HEK293 (cell line): ENCODE measurements around the gene CACNA1D.

Experiments used
- CTCF ChIA-PET: fragments of 350-600 bp; formaldehyde crosslinking; extraction: SDS; loops from one replicate; lab custom pipeline; 2021; ENCODE audit warnings: antibody characterized with exemption; lab: Yijun Ruan, JAX
- POLR2A ChIA-PET: fragments of 300-600 bp; formaldehyde crosslinking; extraction: SDS; loops from one replicate; lab custom pipeline; 2020; ENCODE audit warnings: antibody characterized with exemption, inconsistent platforms; lab: Yijun Ruan, JAX
- H3K27ac ChIP-seq: fragments of 200-500 bp; sonication (Bioruptor generic); 2 replicates; pipeline ENCODE4 v1.5.1; 2014; ENCODE audit warnings: low read depth, low read length, control low read depth, inconsistent platforms; ENCODE audit errors: extremely low read depth
- H3K36me3 ChIP-seq, 2 experiments: fragments of 200-500 bp in 1 of 2; sonication (Bioruptor generic) in 1 of 2; 1 replicate in 1 of 2; 2 replicates in 1 of 2; pipeline ENCODE4 v1.5.1; 2014 to 2017; ENCODE audit warnings: inconsistent platforms in 2 of 2, low read length in 2 of 2; ENCODE audit not compliant: control insufficient read depth in 2 of 2, insufficient read depth in 1 of 2
- H3K4me1 ChIP-seq: fragments of 200-500 bp; sonication (Bioruptor generic); 2 replicates; pipeline ENCODE4 v1.5.1; 2014; ENCODE audit warnings: mild to moderate bottlenecking, low read length, inconsistent platforms; ENCODE audit not compliant: control insufficient read depth, insufficient read depth
- H3K4me3 ChIP-seq: 2 replicates; pipeline ENCODE4 v1.5.1; 2011; ENCODE audit warnings: low read depth, mild to moderate bottlenecking, control low read depth, low read length, moderate library complexity
- H3K9me3 ChIP-seq: fragments of 200-500 bp; sonication (Bioruptor generic); 2 replicates; pipeline ENCODE4 v1.5.1; 2014; ENCODE audit warnings: low read depth, low read length, inconsistent platforms; ENCODE audit not compliant: control insufficient read depth, insufficient read depth
- HOXA7 ChIP-seq: sonication (generic); formaldehyde crosslinking; IDR thresholded peaks from 2 replicates; pipeline ENCODE4 v1.8.1; 2022; ENCODE audit warnings: missing genetic modification reagents, borderline replicate concordance
- HOXC10 ChIP-seq: sonication (generic); formaldehyde crosslinking; IDR thresholded peaks from 2 replicates; pipeline ENCODE4 v1.8.1; 2023; ENCODE audit warnings: mild to moderate bottlenecking, missing genetic modification reagents
- HOXD13 ChIP-seq: sonication (generic); formaldehyde crosslinking; IDR thresholded peaks from 2 replicates; pipeline ENCODE4 v1.8.0; 2022; ENCODE audit warnings: missing genetic modification reagents, borderline replicate concordance
- SETDB1 ChIP-seq: IDR thresholded peaks from one replicate; pipeline ENCODE4 v1.6.1; 2017; ENCODE audit warnings: mild to moderate bottlenecking, low read length, moderate library complexity, mixed read lengths; ENCODE audit not compliant: insufficient read length
- SP2 ChIP-seq: fragments of 450-650 bp; formaldehyde crosslinking; IDR thresholded peaks from 2 replicates; pipeline ENCODE4 v1.5.1; 2016; ENCODE audit warnings: missing biosample characterization, missing genetic modification characterization
- TCF7L2 ChIP-seq: IDR thresholded peaks from 2 replicates; pipeline ENCODE4 v1.6.1; 2011; ENCODE audit warnings: low read depth, mild to moderate bottlenecking, inconsistent platforms, low read length, moderate library complexity, borderline replicate concordance
- ZBTB17 ChIP-seq: fragments of 450-650 bp; formaldehyde crosslinking; IDR thresholded peaks from 2 replicates; pipeline ENCODE4 v1.5.1; 2016; ENCODE audit warnings: missing biosample characterization, missing genetic modification characterization
- ZFHX2 ChIP-seq: fragments of 450-650 bp; formaldehyde crosslinking; conservative IDR thresholded peaks from 2 replicates; pipeline ENCODE4 v1.5.1; 2016; ENCODE audit warnings: missing biosample characterization, missing genetic modification characterization
- ZFP69B ChIP-seq: fragments of 450-650 bp; formaldehyde crosslinking; IDR thresholded peaks from 2 replicates; pipeline ENCODE4 v1.5.1; 2016; ENCODE audit warnings: missing biosample characterization, missing genetic modification characterization
- ZIC2 ChIP-seq: fragments of 450-650 bp; formaldehyde crosslinking; IDR thresholded peaks from 2 replicates; pipeline ENCODE4 v1.5.1; 2016; ENCODE audit warnings: missing biosample characterization, missing genetic modification characterization
- ZNF112 ChIP-seq: fragments of 450-650 bp; formaldehyde crosslinking; IDR thresholded peaks from 2 replicates; pipeline ENCODE4 v1.5.0; 2017; ENCODE audit warnings: missing biosample characterization, missing genetic modification characterization
- ZNF174 ChIP-seq: fragments of 450-650 bp; formaldehyde crosslinking; IDR thresholded peaks from 2 replicates; pipeline ENCODE4 v1.5.0; 2017; ENCODE audit warnings: missing biosample characterization, mild to moderate bottlenecking, missing genetic modification characterization
- ZNF202 ChIP-seq: fragments of 450-650 bp; formaldehyde crosslinking; IDR thresholded peaks from 2 replicates; pipeline ENCODE4 v1.5.1; 2016; ENCODE audit warnings: missing biosample characterization, missing genetic modification characterization, borderline replicate concordance
- ZNF266 ChIP-seq: fragments of 450-650 bp; formaldehyde crosslinking; IDR thresholded peaks from 2 replicates; pipeline ENCODE4 v1.5.1; 2016; ENCODE audit warnings: missing biosample characterization, missing genetic modification characterization, low read depth
- ZNF335 ChIP-seq: fragments of 450-650 bp; formaldehyde crosslinking; conservative IDR thresholded peaks from 2 replicates; pipeline ENCODE4 v1.5.1; 2016; ENCODE audit warnings: missing biosample characterization, missing genetic modification characterization
- ZNF341 ChIP-seq: fragments of 450-650 bp; formaldehyde crosslinking; IDR thresholded peaks from 2 replicates; pipeline ENCODE4; 2016; ENCODE audit warnings: low read depth, missing biosample characterization, missing genetic modification characterization
- ZNF350 ChIP-seq: fragments of 450-650 bp; formaldehyde crosslinking; IDR thresholded peaks from 2 replicates; pipeline ENCODE4 v1.5.0; 2017; ENCODE audit warnings: missing biosample characterization, mild to moderate bottlenecking, missing genetic modification characterization
- ZNF394 ChIP-seq: fragments of 450-650 bp; formaldehyde crosslinking; IDR thresholded peaks from 2 replicates; pipeline ENCODE4 v1.5.1; 2016; ENCODE audit warnings: missing biosample characterization, missing genetic modification characterization, mild to moderate bottlenecking, moderate library complexity, borderline replicate concordance
- ZNF404 ChIP-seq: fragments of 450-650 bp; formaldehyde crosslinking; IDR thresholded peaks from 2 replicates; pipeline ENCODE4 v1.5.1; 2017; ENCODE audit warnings: missing biosample characterization, missing genetic modification characterization
- ZNF423 ChIP-seq: fragments of 450-650 bp; formaldehyde crosslinking; IDR thresholded peaks from 2 replicates; pipeline ENCODE4 v1.5.1; 2016; ENCODE audit warnings: missing biosample characterization, missing genetic modification characterization
- ZNF548 ChIP-seq: fragments of 450-650 bp; formaldehyde crosslinking; IDR thresholded peaks from 2 replicates; pipeline ENCODE4 v1.5.1; 2016; ENCODE audit warnings: missing biosample characterization, missing genetic modification characterization
- ZNF561 ChIP-seq: fragments of 450-650 bp; IDR thresholded peaks from 2 replicates; pipeline ENCODE4 v1.5.1; 2018; ENCODE audit warnings: missing biosample characterization, missing genetic modification characterization, borderline replicate concordance
- ZNF624 ChIP-seq: fragments of 450-650 bp; formaldehyde crosslinking; IDR thresholded peaks from 2 replicates; pipeline ENCODE4 v1.5.1; 2017; ENCODE audit warnings: missing biosample characterization, missing genetic modification characterization
- ZNF76 ChIP-seq: fragments of 450-650 bp; formaldehyde crosslinking; IDR thresholded peaks from 2 replicates; pipeline ENCODE4; 2016; ENCODE audit warnings: low read depth, missing biosample characterization, missing genetic modification characterization, borderline replicate concordance
- ZNF768 ChIP-seq: fragments of 450-650 bp; formaldehyde crosslinking; IDR thresholded peaks from 2 replicates; pipeline ENCODE4 v1.5.1; 2018; ENCODE audit warnings: missing biosample characterization, mild to moderate bottlenecking, missing genetic modification characterization
- ZXDB ChIP-seq: fragments of 450-650 bp; formaldehyde crosslinking; IDR thresholded peaks from 2 replicates; pipeline ENCODE4 v1.5.1; 2016; ENCODE audit warnings: missing biosample characterization, missing genetic modification characterization
- TF ChIP-seq, protein P1 (sequence below): fragments of 450-650 bp; formaldehyde crosslinking; IDR thresholded peaks from 2 replicates; pipeline ENCODE4 v1.5.1; 2016; ENCODE audit warnings: missing biosample characterization, missing genetic modification characterization
- TF ChIP-seq, protein P2 (sequence below): fragments of 450-650 bp; IDR thresholded peaks from 2 replicates; pipeline ENCODE4 v1.5.1; 2018; ENCODE audit warnings: missing biosample characterization, missing genetic modification characterization
- TF ChIP-seq, protein P3 (sequence below): fragments of 450-650 bp; formaldehyde crosslinking; IDR thresholded peaks from 2 replicates; pipeline ENCODE4 v1.5.1; 2016; ENCODE audit warnings: missing biosample characterization, missing genetic modification characterization

CACNA1D gene

DNA sequence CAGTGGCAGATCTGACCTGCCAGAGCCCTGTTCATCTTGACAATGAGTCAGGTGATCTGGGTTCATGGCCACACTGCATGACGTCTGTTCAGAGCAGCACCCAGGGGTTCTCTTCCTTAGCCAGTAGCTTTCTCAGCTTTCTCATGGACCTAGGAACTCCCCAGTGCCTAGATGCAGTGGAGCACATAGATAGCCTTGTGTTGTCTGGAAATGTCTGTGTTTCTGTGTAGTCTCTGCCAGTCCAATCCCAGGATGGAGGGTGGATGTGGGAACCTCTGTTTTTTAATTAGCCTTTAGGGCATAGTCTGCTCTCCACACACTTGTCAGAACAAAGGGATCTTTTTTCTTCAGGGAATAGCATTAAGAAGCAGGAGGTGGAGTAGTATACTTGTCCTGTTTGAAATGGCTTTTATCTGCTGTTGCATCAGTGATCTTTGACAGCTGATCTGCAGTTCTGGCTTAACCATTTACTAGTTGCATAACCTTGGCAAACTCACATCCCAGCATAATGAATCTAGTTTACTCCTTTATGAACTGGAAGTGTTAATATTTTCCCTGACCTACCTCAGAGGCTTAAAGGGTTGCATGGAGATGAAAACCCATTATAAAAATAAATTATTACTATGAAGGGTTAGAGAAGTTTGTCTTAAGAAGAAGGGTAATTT is 16.1 kb upstream of the CACNA1D start:
- Histone ChIP-seq H3K27ac (no peak overlapping the region), H3K4me3 (no peak overlapping the region), H3K4me1 (no peaks in the 10 kb centered on the region), H3K9me3 (no peaks in the 10 kb centered on the region), H3K36me3 (no peaks in the 10 kb centered on the region)
- no peak for TF ChIP-seq ZFHX2 (tag by site-specific recombination)
- no peak for TF ChIP-seq ZNF112 (tag by site-specific recombination)
- no peak for TF ChIP-seq SP2 (tag by site-specific recombination)
- no peak for TF ChIP-seq ZNF423 (tag by site-specific recombination)
- no peak for TF ChIP-seq ZNF174
- TF ChIP-seq, protein P1, sequence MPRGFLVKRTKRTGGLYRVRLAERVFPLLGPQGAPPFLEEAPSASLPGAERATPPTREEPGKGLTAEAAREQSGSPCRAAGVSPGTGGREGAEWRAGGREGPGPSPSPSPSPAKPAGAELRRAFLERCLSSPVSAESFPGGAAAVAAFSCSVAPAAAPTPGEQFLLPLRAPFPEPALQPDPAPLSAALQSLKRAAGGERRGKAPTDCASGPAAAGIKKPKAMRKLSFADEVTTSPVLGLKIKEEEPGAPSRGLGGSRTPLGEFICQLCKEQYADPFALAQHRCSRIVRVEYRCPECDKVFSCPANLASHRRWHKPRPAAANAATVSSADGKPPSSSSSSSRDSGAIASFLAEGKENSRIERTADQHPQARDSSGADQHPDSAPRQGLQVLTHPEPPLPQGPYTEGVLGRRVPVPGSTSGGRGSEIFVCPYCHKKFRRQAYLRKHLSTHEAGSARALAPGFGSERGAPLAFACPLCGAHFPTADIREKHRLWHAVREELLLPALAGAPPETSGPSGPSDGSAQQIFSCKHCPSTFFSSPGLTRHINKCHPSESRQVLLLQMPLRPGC (tag by site-specific recombination) = no peak
- no peak for TF ChIP-seq TCF7L2
- TF ChIP-seq ZNF266 = no peak
- TF ChIP-seq, protein P2, sequence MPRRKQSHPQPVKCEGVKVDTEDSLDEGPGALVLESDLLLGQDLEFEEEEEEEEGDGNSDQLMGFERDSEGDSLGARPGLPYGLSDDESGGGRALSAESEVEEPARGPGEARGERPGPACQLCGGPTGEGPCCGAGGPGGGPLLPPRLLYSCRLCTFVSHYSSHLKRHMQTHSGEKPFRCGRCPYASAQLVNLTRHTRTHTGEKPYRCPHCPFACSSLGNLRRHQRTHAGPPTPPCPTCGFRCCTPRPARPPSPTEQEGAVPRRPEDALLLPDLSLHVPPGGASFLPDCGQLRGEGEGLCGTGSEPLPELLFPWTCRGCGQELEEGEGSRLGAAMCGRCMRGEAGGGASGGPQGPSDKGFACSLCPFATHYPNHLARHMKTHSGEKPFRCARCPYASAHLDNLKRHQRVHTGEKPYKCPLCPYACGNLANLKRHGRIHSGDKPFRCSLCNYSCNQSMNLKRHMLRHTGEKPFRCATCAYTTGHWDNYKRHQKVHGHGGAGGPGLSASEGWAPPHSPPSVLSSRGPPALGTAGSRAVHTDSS (tag by site-specific recombination) = no peak
- no peak for TF ChIP-seq ZNF341 (tag by site-specific recombination)
- TF ChIP-seq ZXDB = no peak
- TF ChIP-seq ZNF335 = no peak
- no peak for TF ChIP-seq ZNF202 (tag by site-specific recombination)
- no peak for TF ChIP-seq ZNF404
- TF ChIP-seq ZNF350 = no peak
- 0 out of 2 replicates have a peak, but pooled peaks have one; percentile 28 for TF ChIP-seq HOXD13
- peak; percentile 43 for TF ChIP-seq ZBTB17 (tag by site-specific recombination)
- no peak for TF ChIP-seq ZNF624 (tag by site-specific recombination)
- ChIA-PET POLR2A (no interaction called here), CTCF (no interaction called here)

DNA sequence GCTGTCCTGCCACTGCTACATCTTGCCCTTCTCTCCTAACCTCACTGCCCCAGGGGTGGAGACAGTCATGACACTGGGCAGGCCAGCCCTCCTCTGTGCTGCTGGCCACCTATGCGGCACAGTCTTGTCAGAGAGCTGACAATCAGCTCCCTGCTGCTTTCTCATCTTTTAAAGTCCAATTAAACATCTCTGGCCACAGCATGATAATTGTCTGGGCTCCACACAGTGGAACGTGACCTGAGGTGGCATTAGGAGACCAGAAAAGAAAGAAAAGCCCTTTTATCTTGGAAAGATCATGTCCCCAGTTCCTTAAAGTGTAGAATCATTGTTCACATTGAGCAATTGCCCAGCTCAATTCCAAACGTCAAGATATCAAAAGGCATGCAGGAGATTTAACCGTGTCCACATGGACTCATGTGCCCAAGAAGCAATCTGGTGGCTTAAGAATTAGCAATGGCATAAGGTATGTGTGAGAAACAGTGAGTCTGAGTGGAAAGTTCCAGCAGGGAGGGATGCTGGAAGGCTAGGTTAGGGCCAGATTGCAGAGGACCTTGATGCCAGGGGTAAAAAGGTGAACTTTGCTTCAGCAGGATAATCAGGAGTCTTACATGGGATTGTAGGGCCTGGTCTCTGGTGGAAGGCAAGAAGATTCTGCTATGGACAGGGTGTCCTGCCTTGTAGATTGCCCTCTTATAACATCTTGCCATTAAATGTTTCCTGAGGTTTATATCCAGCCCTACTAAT is 15.3 kb upstream of the CACNA1D start:
- CTCF ChIA-PET = no interaction called here
- H3K9me3 ChIP-seq = no peaks in the 10 kb centered on the region
- POLR2A ChIA-PET = no interaction called here
- TF ChIP-seq ZXDB = no peak
- TF ChIP-seq ZIC2 (tag by site-specific recombination) = peak; percentile 60
- TF ChIP-seq, all 188 proteins: peak for 1
- Histone ChIP-seq H3K27ac (no peak overlapping the region), H3K4me3 (no peak overlapping the region), H3K36me3 (no peaks in the 10 kb centered on the region), H3K4me1 (no peaks in the 10 kb centered on the region)

DNA sequence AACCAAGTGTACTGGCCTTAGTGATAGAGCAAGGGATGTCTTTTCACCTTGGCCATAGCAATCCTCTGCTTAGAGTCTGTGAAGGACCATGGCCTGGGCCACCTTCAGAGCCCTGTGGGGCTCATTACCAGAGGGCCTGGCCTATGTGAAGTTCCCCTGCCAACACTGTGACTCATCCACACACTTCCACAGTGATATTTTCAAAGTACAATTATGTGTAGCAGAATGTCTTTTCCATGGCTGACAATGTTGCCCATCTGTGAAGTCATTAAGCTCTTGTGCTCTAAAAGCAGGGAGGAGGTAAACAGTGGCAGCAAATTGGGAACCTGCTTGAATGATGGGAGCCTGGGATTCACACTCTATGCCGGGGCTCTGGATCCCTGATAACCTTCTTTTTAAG is 12.2 kb upstream of the CACNA1D start:
- Histone ChIP-seq H3K4me1 (no peaks in the 10 kb centered on the region), H3K4me3 (no peak overlapping the region), H3K27ac (no peak overlapping the region), H3K9me3 (no peaks in the 10 kb centered on the region), H3K36me3 (no peaks in the 10 kb centered on the region)
- ChIA-PET POLR2A (no interaction called here), CTCF (no interaction called here)
- TF ChIP-seq HOXC10 (CRISPR knock-in tag) (no peak), ZNF561 (tag by site-specific recombination) (no peak), ZNF76 (no peak), HOXD13 (no peak), ZFP69B (tag by site-specific recombination) (no peak), SETDB1 (no peak), ZNF548 (tag by site-specific recombination) (no peak), ZNF394 (tag by site-specific recombination) (no peak), ZNF768 (tag by site-specific recombination) (no peak), HOXA7 (CRISPR knock-in tag) (no peak)
- TF ChIP-seq, protein P3, sequence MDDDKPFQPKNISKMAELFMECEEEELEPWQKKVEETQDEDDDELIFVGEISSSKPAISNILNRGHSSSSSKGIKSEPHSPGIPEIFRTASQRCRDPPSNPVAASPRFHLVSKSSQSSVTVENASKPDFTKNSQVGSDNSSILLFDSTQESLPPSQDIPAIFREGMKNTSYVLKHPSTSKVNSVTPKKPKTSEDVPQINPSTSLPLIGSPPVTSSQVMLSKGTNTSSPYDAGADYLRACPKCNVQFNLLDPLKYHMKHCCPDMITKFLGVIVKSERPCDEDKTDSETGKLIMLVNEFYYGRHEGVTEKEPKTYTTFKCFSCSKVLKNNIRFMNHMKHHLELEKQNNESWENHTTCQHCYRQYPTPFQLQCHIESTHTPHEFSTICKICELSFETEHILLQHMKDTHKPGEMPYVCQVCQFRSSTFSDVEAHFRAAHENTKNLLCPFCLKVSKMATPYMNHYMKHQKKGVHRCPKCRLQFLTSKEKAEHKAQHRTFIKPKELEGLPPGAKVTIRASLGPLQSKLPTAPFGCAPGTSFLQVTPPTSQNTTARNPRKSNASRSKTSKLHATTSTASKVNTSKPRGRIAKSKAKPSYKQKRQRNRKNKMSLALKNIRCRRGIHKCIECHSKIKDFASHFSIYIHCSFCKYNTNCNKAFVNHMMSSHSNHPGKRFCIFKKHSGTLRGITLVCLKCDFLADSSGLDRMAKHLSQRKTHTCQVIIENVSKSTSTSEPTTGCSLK (tag by site-specific recombination) = no peak
